T-helper 1 cell treated with Interleukin-12 subunit alpha and Interleukin-12 subunit beta and Interleukin-4 antibody, amounts not matched to agents 30 ng/mL and 1 ng/mL, for 36 hours (primary cell): ENCODE results near the gene CKM. TPM values are rescaled to one million over a fixed set of nuclear protein-coding genes. Genes with fewer than 3 reads are reported as not detected.
"Not testable (repeated sequence)": the region's sequence is repeated elsewhere in the genome, so short reads cannot be mapped to it uniquely, and the experiment has no call there.

Source experiments
- intact Hi-C: fragments of 100-400 bp; cut with micrococcal nuclease; formaldehyde crosslinking; loops from one replicate; pipeline ENCODE4 v1.15.1; 2024
- total RNA-seq: library from RNA; stranded (reverse); gene quantifications from 2 replicates; pipeline ENCODE4 v1.2.3, GENCODE V29; 2022

CKM gene
- total RNA-seq, 1 donor from 2014 or later = not detected

GRCh38 chr19:45321848-45322247 is 827 bp downstream of the CKM start:
- intact Hi-C loops = no loop called here

GRCh38 chr19:45320997-45321775 is 1.5 kb downstream of the CKM start:
- intact Hi-C loops = no loop called here

- intact Hi-C loops = no loop called here
Measured at GRCh38 chr19:45315304-45315703, 7.4 kb downstream of the CKM start.

- intact Hi-C loops = no loop called here
Measured at GRCh38 chr19:45314708-45315245, 7.9 kb downstream of the CKM start.

GRCh38 chr19:45312285-45312684 is 10.4 kb downstream of the CKM start:
- intact Hi-C loops = not testable (repeated sequence)

GRCh38 chr19:45311621-45312020 is 11.1 kb downstream of the CKM start:
- intact Hi-C loops = no loop called here

DNA sequence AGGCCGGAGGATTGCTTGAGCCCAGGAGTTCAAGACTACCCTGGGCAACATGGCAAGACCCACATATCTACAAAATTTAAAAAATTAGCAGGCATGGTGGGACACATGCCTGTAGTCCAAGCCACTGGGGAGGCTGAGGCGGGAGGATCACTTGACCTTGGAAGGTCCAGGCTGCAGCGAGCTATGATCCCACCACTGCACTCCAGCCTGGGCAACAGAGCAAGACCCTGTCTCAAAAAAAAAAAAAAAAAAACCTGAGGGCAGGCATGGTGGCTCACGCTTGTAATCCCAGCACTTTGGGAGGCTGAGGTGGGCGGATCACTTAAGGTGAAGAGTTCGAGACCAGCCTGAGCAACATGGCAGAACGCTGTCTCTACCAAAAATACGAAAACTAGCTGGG is 13.4 kb downstream of the CKM start:
- intact Hi-C loops = not testable (repeated sequence)

DNA sequence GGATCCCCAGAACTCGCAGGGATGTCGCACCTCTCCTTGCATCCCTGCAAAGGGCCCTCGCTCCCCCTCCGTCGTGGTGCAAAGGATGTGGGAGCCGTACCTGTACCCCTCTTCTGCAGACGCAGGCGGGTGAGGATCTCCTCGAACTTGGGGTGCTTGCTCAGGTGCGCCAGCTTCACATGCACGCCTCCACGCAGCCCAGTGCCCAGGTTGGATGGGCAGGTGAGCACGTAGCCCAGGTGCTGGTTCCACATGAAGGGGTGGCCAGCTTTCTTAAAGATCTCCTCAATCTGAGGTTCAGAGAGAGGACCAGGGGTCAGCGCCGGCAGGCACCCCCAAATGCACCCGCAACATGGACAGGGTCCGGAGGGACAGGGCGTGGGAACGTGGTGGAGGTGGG is 15.3 kb downstream of the CKM start:
- intact Hi-C loops = no loop called here

- intact Hi-C loops = no loop called here
Measured at GRCh38 chr19:45306518-45307027, 16.1 kb downstream of the CKM start.

- intact Hi-C loops = no loop called here
Measured at GRCh38 chr19:45306040-45306439, 16.6 kb downstream of the CKM start.

DNA sequence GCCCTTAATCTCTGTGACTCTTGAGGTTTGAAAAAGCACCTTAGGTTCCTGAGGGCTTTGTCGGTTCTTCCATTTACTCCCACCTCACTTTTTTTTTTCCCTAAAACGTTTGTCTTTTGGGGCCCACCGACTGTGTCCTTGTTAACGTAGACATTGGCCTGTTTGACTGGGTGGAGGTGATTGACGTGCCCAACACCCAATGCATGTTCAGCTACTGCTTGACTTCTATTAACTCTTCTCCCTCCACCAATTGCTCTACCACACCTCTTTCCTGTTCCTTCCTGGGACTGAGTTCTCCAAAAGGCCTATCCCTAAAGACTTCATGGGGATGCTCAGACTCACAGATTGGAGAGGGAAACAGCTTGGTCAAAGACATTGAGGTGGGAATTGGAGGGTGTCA is 17.3 kb downstream of the CKM start:
- intact Hi-C loops = no loop called here

GRCh38 chr19:45305007-45305406 is 17.7 kb downstream of the CKM start:
- intact Hi-C loops = no loop called here

DNA sequence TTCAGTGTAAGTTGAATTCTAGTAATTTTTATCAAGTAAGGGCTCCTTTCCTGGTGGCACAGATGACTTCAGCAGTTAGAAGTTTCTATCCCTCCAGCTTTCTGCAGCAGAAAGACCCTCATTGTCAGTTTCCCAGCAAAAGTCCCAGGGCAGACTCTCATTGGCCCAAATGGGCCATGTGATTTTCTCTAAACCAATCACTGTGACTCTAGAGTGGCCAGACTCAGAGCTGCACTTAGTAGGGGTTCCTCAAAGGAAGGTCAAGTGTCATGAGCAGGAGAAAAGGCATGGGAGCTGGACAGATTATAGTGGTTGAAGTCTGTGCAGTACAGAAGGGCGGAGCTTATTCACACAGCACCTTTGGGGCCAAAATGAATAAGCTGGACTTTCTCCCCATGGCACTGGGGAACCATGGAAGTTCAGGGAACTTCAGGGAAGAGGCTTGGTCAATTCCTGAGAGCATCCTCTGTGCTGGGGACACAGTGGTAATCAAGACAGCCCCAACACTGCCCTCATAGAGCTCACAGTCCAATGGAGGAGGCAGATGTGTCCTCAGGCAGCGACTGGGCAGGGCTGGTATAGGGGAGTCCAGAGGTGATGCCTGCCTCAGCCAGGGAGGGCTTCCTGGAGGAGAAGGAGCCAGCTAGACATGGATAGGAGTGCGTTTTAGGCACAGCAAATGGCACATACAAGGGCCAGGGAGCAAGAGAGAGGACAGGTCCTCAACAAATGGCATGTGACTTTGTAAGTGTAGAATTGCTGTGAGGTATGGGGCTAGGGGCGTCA is 18.3 kb downstream of the CKM start:
- intact Hi-C loops = no loop called here

DNA sequence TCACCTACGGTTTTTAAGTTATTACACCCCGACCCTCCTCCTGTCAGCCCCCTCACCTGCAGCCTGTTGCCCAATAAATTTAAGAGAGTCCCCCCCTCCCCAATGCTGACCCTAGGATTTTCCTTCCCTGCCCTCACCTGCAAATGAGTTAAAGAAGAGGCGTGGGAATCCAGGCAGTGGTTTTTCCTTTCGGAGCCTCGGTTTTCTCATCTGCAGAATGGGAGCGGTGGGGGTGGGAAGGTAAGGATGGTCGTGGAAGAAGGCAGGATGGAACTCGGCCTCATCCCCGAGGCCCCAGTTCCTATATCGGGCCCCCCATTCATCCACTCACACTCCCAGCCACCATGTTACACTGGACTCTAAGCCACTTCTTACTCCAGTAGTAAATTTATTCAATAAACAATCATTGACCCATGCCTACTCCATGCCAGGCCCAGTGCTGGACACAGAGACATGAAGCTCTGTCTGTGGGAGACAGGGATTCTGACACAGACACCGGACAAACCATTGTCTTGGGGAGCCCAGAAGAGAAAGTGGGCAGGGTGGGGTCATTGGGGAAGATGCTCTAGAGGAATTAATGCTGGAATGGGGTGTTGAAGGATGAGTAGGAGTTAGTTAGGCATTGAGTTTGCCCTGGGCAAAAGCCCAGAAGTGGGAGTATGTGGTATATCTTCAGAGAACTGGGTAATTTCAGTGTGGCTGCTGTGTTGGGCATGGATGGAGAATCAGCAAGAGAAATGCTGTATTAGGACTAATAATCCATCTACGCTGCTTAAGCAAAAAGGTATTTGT is 19.2 kb downstream of the CKM start:
- intact Hi-C loops = no loop called here

- intact Hi-C loops = no loop called here
Measured at GRCh38 chr19:45302416-45302815, 20.3 kb downstream of the CKM start.

DNA sequence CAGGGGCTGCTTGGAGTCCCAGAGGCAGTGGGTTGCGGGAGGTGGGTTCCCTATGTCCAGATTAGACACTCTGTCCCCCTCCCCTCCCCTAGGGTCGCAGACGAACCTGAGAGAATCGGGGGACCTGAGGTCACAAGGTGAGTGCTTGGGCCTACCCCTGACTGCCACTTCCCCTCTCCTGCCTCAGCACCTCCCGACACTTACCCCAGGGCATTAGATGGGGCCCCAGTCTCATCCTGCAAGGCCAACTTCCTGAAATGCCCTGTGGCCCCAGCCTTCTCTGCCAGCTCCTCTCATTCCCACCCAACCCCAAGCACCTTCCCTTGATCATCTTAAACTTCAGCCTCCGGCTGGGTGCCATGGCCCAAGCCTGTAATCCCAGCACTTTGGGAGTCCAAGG is 23.0 kb downstream of the CKM start:
- intact Hi-C loops = no loop called here

- intact Hi-C loops = no loop called here
Measured at GRCh38 chr19:45298264-45298663, 24.4 kb downstream of the CKM start.

GRCh38 chr19:45297674-45298073 is 25.0 kb downstream of the CKM start:
- intact Hi-C loops = no loop called here

GRCh38 chr19:45296355-45296754 is 26.3 kb downstream of the CKM start:
- intact Hi-C loops = no loop called here

DNA sequence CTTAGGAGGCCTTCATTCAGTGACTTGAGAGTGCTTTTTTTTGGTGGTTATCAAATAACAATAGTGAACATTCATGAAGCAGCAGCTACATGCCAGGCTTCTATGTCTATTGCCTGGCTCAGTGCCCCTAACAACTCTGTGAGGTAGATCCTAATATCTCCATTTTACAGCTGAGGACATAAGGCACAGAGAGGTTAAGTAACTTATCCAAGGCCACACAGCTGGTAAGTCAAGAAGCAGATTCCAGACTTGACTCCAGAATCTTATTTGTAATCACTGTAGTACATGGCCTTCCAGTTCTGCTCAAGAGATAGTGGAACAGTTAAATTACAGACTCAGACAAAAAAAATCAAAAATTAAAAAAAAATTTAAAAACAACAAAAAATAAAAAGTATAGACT is 26.8 kb downstream of the CKM start:
- intact Hi-C loops = no loop called here

GRCh38 chr19:45294291-45295029 is 28.2 kb downstream of the CKM start:
- intact Hi-C loops = no loop called here
